NCI-H128 (cell line): ENCODE data around the gene CAMTA1.
A peak's percentile ranks its signal among the peaks of the same experiment; 100 is the strongest.
"Not testable (repeated sequence)": the region's sequence is repeated elsewhere in the genome, so short reads cannot be mapped to it uniquely, and the experiment has no call there.

Experiments
- DNase-seq: peaks from one replicate; lab custom pipeline; 2025; ENCODE audit not compliant: unreplicated experiment; lab: John Stamatoyannopoulos, UW

The CAMTA1 gene

GRCh38 chr1:7760245-7760644 lies 975.0 kb downstream of the CAMTA1 start:
- no peak for DNase-seq

GRCh38 chr1:7761103-7761502 lies 975.8 kb downstream of the CAMTA1 start:
- DNase-seq = no peak

- no peak for DNase-seq
Observed at GRCh38 chr1:7767176-7767575, 981.9 kb downstream of the CAMTA1 start.

- DNase-seq = no peak
Observed at GRCh38 chr1:7768583-7768982, 983.3 kb downstream of the CAMTA1 start.

GRCh38 chr1:7769673-7770412 lies 984.6 kb downstream of the CAMTA1 start:
- no peak for DNase-seq

GRCh38 chr1:7770669-7770996 lies 985.4 kb downstream of the CAMTA1 start:
- no peak for DNase-seq

- DNase-seq = peak; percentile 31
Observed at GRCh38 chr1:7770997-7771822, 986.0 kb downstream of the CAMTA1 start, which contains the start of gene VAMP3. Gene VAMP3 (plus strand): TSS chr1:7771296. CDS start chr1:7771384, 88 bp downstream.

- no peak for DNase-seq
Observed at GRCh38 chr1:7771823-7772299, 986.6 kb downstream of the CAMTA1 start.

- no peak for DNase-seq
Observed at GRCh38 chr1:7777591-7777990, 992.3 kb downstream of the CAMTA1 start.

GRCh38 chr1:7778133-7778628 lies 992.9 kb downstream of the CAMTA1 start:
- DNase-seq = no peak

GRCh38 chr1:7780976-7781375 lies 995.7 kb downstream of the CAMTA1 start:
- DNase-seq = no peak

- no peak for DNase-seq
Observed at GRCh38 chr1:7781501-7781900, 996.2 kb downstream of the CAMTA1 start.

- no peak for DNase-seq
Observed at GRCh38 chr1:7781923-7782495, 996.8 kb downstream of the CAMTA1 start.

- no peak for DNase-seq
Observed at GRCh38 chr1:7783178-7783711, 998.0 kb downstream of the CAMTA1 start.

- peak; percentile 98 for DNase-seq
Observed at GRCh38 chr1:7783826-7784491, 998.7 kb downstream of the CAMTA1 start, which contains the start of gene PER3. Gene PER3 (plus strand): TSS chr1:7784291. CDS start chr1:7784878, 587 bp downstream.

- no peak for DNase-seq
Observed at GRCh38 chr1:7784492-7785071, 999.3 kb downstream of the CAMTA1 start.

GRCh38 chr1:7785108-7785507 lies 999.9 kb downstream of the CAMTA1 start:
- no peak for DNase-seq

- no peak for DNase-seq
Observed at GRCh38 chr1:7786795-7787194, 1001.5 kb downstream of the CAMTA1 start.

- no peak for DNase-seq
Observed at GRCh38 chr1:7789828-7790227, 1004.6 kb downstream of the CAMTA1 start.

GRCh38 chr1:7791027-7791426 lies 1005.8 kb downstream of the CAMTA1 start:
- DNase-seq = not testable (repeated sequence)
